HUES6 (cell line): ENCODE data around the gene TYW5.

Experiments used
- H3K27ac ChIP-seq: 2 replicates; pipeline ENCODE4 v1.7.0; 2013; ENCODE audit warnings: low read depth, mild to moderate bottlenecking, low read length, inconsistent platforms
- H3K27me3 ChIP-seq: 2 replicates; pipeline ENCODE4 v1.6.1; 2013; ENCODE audit warnings: low read length; ENCODE audit not compliant: control insufficient read depth, insufficient read depth
- H3K36me3 ChIP-seq: 2 replicates; pipeline ENCODE4 v1.6.1; 2013; ENCODE audit warnings: low read length; ENCODE audit not compliant: control insufficient read depth, insufficient read depth
- H3K4me1 ChIP-seq: 2 replicates; pipeline ENCODE4 v1.6.1; 2013; ENCODE audit warnings: low read length; ENCODE audit not compliant: control insufficient read depth, insufficient read depth
- H3K4me3 ChIP-seq: 2 replicates; pipeline ENCODE4 v1.5.1; 2013; ENCODE audit warnings: low read depth, low read length
- H3K9ac ChIP-seq: one replicate; pipeline ENCODE4 v1.6.1; 2013; ENCODE audit warnings: mild to moderate bottlenecking, low read length
- H3K9me3 ChIP-seq: 2 replicates; pipeline ENCODE4 v1.6.1; 2013; ENCODE audit warnings: low read depth, low read length; ENCODE audit not compliant: control insufficient read depth, insufficient read depth

Gene TYW5

GRCh38 chr2:199946196-199946595, 9.1 kb downstream of the TYW5 start:
- Histone ChIP-seq H3K9me3 (no peaks in the 10 kb centered on the region), H3K36me3 (peaks cover 86% of the 10 kb centered on the region), H3K4me3 (no peak overlapping the region), H3K27ac (no peak overlapping the region), H3K9ac (no peak overlapping the region), H3K27me3 (no peaks in the 10 kb centered on the region), H3K4me1 (no peaks in the 10 kb centered on the region)

GRCh38 chr2:199943373-199943772, 11.9 kb downstream of the TYW5 start:
- Histone ChIP-seq H3K9ac (no peak overlapping the region), H3K27ac (no peak overlapping the region), H3K9me3 (no peaks in the 10 kb centered on the region), H3K36me3 (peaks cover 86% of the 10 kb centered on the region), H3K4me3 (no peak overlapping the region), H3K27me3 (no peaks in the 10 kb centered on the region), H3K4me1 (no peaks in the 10 kb centered on the region)

GRCh38 chr2:199940373-199940772, 14.9 kb downstream of the TYW5 start:
- Histone ChIP-seq H3K4me1 (no peaks in the 10 kb centered on the region), H3K27me3 (no peaks in the 10 kb centered on the region), H3K36me3 (peaks cover 81% of the 10 kb centered on the region)

DNA sequence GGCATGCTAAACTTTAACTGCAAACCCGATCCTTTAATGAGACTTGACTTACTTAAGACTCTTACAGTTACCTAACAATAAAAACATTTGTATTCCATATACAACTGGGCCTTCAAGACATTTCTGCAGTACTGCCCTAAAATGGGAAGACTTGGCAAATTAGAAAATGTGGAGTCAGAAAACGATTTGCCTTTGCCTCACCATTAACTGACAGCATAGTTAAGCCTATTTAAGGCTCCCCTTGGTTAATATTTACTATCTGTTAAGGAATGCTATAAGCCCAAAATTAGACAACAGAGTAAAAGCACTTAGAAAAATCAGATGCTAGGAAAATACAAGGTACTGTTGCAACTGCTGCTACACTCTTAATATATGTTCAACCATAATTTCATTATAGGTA, 18.7 kb downstream of the TYW5 start:
- H3K9ac ChIP-seq: no peak overlapping the region
- H3K9me3 ChIP-seq: no peaks in the 10 kb centered on the region
- peaks cover 74% of the 10 kb centered on the region for H3K36me3 ChIP-seq
- no peaks in the 10 kb centered on the region for H3K4me1 ChIP-seq
- no peak overlapping the region for H3K4me3 ChIP-seq
- no peak overlapping the region for H3K27ac ChIP-seq
- no peaks in the 10 kb centered on the region for H3K27me3 ChIP-seq

More at GRCh38 chr2:199940373-199940772, 14.9 kb downstream of the TYW5 start:
- no peaks in the 10 kb centered on the region for H3K9me3 ChIP-seq
- no peak overlapping the region for H3K9ac ChIP-seq
- no peak overlapping the region for H3K27ac ChIP-seq
- no peak overlapping the region for H3K4me3 ChIP-seq

DNA sequence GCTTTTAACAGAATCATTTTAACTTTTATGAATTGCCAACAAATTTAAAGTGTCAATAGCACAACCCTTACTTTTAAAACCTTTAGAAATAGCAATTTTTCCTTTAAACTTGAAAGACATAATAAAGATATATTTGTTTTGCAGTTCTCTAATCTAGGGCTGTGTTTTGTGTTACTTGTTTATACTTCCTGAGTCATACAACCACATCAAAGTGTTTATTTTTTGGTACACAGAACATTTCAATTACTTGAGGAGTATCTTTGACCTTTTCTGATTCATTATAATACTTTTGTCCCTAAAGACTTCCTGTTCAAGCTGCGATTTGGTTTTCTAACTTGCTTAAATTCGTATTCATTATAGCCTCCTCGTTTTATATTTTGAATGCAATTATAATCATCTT, 21.8 kb downstream of the TYW5 start:
- H3K27ac ChIP-seq: no peak overlapping the region
- H3K9me3 ChIP-seq: no peaks in the 10 kb centered on the region
- H3K27me3 ChIP-seq: no peaks in the 10 kb centered on the region
- H3K9ac ChIP-seq: no peak overlapping the region
- peaks cover 5% of the 10 kb centered on the region; the same call in 1 of the 2 replicates for H3K4me1 ChIP-seq
- H3K36me3 ChIP-seq: peaks cover 66% of the 10 kb centered on the region
- no peak overlapping the region for H3K4me3 ChIP-seq

DNA sequence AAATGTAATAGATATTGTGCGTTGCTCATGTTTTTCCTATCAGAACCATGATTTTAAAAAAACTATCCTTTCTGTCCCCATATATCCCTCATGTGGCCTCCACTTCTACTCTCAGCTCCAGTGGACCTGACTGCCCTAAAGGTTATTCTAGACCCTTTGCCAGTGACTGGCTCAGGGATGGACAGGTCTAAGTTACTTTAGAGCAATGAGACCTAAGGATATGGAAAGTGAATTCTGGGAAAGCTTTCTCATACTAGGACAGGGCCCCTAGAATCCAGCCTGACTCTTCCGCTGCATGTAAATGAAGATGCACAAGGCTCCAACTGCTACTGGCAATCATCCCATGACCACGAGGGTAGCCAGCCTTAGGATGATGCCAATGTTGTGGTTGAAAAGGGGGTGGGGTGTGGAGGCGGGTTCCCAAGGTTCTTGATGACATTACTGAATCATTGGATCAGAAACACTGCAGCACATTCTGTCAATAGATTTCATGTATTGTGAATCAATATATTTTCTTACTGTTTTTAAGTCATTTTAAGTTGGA, 22.9 kb downstream of the TYW5 start:
- H3K4me1 ChIP-seq: peaks cover 9% of the 10 kb centered on the region; the same call in 1 of the 2 replicates
- peaks cover 56% of the 10 kb centered on the region for H3K36me3 ChIP-seq
- H3K9ac ChIP-seq: no peak overlapping the region
- H3K4me3 ChIP-seq: no peak overlapping the region
- H3K9me3 ChIP-seq: no peaks in the 10 kb centered on the region
- no peak overlapping the region for H3K27ac ChIP-seq
- no peaks in the 10 kb centered on the region for H3K27me3 ChIP-seq

GRCh38 chr2:199929262-199929661, 26.0 kb downstream of the TYW5 start:
- peaks cover 53% of the 10 kb centered on the region for H3K36me3 ChIP-seq
- no peak overlapping the region for H3K27ac ChIP-seq
- H3K9me3 ChIP-seq: no peaks in the 10 kb centered on the region
- H3K27me3 ChIP-seq: no peaks in the 10 kb centered on the region
- H3K9ac ChIP-seq: no peak overlapping the region
- peaks cover 9% of the 10 kb centered on the region; the same call in 1 of the 2 replicates for H3K4me1 ChIP-seq
- no peak overlapping the region for H3K4me3 ChIP-seq

DNA sequence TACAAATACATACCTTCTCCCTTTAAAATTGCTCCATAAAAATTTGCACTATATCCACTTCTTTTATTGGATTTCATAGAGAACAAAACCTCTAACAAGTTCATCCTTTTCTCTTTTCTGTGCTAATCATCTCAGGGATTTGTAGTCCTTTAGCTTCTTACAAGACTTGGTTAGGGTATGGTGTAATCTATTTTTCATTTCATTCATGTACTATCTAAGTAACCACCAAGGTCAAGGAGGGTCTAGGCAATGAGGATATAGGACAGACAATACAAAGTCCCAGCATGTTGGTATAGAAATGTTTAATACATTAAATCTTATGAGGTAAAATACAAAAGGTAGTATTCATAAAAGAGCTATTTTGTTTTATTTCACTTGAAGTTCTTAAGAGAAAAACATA, 26.7 kb downstream of the TYW5 start:
- Histone ChIP-seq H3K4me1 (peaks cover 9% of the 10 kb centered on the region; the same call in 1 of the 2 replicates), H3K27me3 (no peaks in the 10 kb centered on the region), H3K4me3 (no peak overlapping the region), H3K9ac (no peak overlapping the region), H3K27ac (no peak overlapping the region), H3K9me3 (no peaks in the 10 kb centered on the region), H3K36me3 (peaks cover 56% of the 10 kb centered on the region)

GRCh38 chr2:199928226-199928625, 27.1 kb downstream of the TYW5 start:
- peaks cover 9% of the 10 kb centered on the region; the same call in 1 of the 2 replicates for H3K4me1 ChIP-seq
- H3K36me3 ChIP-seq: peaks cover 52% of the 10 kb centered on the region
- H3K4me3 ChIP-seq: no peak overlapping the region
- H3K9me3 ChIP-seq: no peaks in the 10 kb centered on the region
- H3K9ac ChIP-seq: no peak overlapping the region
- no peak overlapping the region for H3K27ac ChIP-seq
- no peaks in the 10 kb centered on the region for H3K27me3 ChIP-seq

DNA sequence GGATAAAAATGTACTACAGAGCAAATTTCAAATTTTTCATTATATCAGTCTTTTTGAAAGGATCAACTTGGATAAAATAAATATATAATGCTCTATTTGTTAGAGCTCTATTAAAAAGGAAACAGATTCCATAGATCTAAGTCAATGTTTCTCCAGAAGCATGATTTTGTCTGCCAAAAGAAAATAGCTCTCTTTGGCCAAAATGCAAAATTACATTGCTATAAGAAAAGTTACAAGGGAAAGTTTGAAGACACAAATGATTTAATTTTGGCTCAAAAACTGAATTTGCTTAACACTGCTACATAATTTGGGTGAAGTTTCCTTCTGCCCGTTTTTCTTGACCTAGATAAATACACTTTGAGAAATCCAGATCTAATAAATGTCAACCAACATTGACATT, 28.5 kb downstream of the TYW5 start:
- Histone ChIP-seq H3K4me3 (no peak overlapping the region), H3K27me3 (no peaks in the 10 kb centered on the region), H3K9ac (no peak overlapping the region), H3K9me3 (no peaks in the 10 kb centered on the region), H3K27ac (no peak overlapping the region), H3K36me3 (peaks cover 38% of the 10 kb centered on the region), H3K4me1 (peaks cover 15% of the 10 kb centered on the region)

GRCh38 chr2:199923924-199924323, 31.4 kb downstream of the TYW5 start:
- Histone ChIP-seq H3K27ac (no peak overlapping the region), H3K27me3 (no peaks in the 10 kb centered on the region), H3K9ac (no peak overlapping the region), H3K4me3 (no peak overlapping the region), H3K36me3 (peaks cover 40% of the 10 kb centered on the region), H3K9me3 (no peaks in the 10 kb centered on the region), H3K4me1 (peaks cover 14% of the 10 kb centered on the region)
